Urothelium cell line (cell line): ENCODE data around the gene HIBCH.
A peak's percentile ranks its signal among the peaks of the same experiment; 100 is the strongest.
"Not testable (repeated sequence)": the region's sequence is repeated elsewhere in the genome, so short reads cannot be mapped to it uniquely, and the experiment has no call there.

Experiments
- DNase-seq: peaks from one replicate; pipeline ENCODE4 v3.0.0; 2011; ENCODE audit warnings: low spot score, mixed read lengths
- FAIRE-seq: peaks from 2 replicates; lab custom pipeline; 2011; peaks lifted over from hg19 to GRCh38; lab: Jason Lieb, UNC

HIBCH gene

DNA sequence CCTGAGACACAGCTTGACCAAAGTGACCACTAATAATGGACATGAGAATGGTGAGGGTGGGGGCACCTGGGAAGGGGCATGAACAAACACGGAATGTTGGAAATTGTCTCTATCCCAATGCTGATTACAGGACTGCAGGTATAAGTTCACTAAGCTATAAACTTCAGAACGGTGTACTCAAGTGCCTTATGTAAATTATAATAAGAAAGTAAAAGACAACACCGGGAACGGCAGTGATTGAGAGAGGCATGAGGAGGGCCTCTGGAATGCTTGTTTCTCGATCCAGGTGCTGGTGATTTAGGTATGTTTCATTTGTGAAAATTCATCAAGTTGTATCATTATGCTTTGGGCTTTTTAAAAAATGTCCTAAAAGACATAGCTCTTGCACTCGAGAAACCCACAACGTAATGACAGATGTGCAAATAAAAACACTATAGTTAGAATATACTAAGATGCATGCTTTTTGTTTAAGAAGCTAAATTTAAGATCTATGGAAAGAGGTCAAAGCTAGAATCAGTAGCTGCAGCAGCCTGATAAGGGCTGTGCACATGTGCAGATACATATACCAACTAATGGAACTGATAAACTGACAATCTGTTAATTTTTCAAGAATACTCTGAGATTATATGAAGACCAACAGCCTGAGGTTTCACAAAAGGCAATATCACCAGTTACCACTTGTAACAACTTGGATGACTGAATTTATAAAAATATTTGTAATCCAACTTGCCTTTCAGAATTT is 7.6 kb downstream of the HIBCH start:
- DNase-seq (no peak), FAIRE-seq (no peak)

DNA sequence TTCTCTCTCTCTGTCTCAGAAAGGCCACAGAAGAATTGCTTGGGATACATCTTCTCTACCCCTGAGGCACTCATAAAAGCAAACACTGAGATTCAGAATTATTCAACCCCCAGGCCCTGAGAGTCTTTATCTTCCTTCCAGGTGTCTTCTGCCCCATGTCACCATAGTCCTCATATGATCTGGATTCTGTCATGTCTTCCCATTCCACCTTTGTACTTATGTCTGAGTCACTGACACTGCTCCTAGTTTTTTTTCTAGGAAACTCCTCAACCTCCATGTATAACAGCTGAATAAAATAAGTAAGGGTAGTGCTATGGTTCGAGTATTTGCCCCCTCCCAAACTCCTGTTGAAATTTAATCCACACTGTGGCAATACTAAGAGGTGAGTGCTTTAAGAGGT is 11.6 kb downstream of the HIBCH start:
- no peak for FAIRE-seq

DNA sequence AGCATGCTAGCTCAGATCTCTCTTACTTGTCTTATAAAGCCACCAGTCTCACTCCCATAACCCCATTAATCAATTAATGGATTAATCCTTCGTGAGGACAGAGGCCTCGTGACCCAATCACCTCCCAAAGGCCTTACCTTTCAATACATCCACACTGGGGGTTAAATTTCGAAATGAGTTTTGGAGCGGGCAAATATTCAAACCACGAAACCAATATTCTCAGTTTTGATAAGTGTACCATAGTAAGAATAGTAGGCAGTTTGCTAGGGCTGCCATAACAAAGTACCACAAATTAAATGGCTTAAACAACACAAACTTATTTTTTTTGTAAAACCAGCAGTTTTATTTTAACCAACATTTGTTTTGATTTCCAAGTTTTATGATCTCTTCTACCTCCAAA is 15.2 kb downstream of the HIBCH start:
- FAIRE-seq (no peak), DNase-seq (no peak)

More for the DNA sequence above, 11.6 kb downstream of the HIBCH start:
- no peak for DNase-seq

DNA sequence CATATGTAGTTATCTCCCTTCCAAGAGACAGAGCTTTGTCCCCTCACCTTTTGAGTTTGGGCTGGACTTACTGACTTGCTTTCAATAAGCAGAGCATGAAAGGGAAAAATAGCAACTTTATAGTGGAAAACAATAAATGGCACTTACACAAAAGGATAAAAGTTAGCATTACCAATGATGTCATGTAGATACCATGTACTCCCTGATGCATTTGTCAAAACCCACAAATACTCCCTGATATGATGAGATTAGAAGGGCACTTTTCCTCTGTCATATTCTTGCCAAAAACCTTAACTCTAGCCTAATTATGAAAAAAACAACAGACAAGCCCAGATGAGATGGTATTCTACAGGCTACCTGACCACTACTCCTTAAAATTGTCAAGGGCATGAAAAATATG is 16.0 kb downstream of the HIBCH start:
- DNase-seq = no peak
- FAIRE-seq = no peak

DNA sequence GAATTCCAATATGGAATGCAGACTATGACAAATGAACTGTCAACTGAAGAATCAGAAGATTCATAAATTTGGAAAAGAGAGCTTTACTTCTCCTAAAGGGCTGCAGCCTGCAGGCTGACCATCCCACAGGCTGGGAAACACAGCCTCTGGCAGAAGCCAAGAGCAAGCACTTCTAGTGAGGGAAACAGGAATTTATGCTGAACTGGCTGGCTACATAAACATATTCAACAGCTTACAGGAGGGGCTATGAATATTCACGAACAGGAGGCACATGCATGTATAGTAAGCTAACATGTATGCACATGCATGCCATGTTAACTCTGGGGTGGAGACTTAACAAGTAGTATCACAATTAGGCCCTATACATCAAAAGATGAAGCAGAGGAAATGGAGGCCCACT is 17.6 kb downstream of the HIBCH start:
- DNase-seq (no peak), FAIRE-seq (no peak)

DNA sequence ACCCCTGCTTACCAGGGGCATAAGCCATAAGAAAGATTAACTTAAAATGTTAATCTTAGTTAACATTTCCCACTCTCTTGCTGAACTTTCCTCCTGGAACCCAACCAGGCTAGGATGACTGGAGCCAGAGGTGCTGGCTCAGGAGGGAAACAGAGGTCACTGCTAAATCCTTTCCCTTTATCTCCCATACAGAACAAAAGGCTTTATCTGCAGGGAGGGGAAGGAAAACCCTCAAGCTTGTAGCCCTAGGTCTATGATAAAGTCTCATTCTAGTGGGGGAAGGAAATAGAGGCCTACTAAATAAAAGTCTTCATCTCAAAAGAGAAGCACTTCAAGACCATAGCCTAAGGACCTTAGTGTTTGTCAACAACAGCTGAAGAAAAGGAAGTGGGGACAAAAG is 18.6 kb downstream of the HIBCH start:
- no peak for FAIRE-seq
- DNase-seq = no peak

DNA sequence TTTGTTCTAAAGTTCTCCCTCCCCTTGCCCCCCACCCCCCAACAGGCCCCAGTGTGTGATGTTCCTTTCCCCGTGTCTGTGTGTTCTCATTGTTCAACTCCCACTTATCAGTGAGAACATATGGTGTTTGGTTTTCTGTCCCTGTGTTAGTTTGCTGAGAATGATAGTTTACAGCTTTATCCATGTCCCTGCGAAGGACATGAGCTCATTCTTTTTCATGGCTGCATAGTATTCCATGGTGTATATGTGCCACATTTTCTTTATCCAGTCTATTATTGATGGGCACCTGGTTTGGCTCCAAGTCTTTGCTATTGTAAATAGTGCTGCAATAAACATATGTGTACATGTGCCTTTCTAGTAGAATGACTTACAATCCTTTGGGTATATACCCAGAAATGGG is 21.7 kb downstream of the HIBCH start:
- not testable (repeated sequence) for FAIRE-seq, DNase-seq

DNA sequence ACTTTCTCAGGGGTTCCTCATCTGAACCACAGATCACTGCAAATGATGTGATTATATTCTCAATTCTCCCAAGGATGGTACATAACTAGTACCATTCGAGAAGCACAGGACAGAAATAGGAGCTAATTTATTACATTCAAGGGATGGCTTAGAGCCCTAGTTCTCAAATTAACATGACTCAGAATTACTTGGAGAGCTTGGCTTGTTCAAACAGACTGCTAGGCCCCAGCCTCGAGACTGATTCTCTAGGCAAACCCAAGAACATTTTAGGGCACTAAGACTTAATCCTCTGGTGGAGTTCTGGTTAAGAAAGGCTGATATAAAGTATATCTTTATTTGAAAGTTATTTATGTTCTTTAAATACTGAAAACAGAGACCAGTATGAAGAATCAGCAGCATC is 35.8 kb downstream of the HIBCH start:
- DNase-seq (no peak), FAIRE-seq (no peak)

DNA sequence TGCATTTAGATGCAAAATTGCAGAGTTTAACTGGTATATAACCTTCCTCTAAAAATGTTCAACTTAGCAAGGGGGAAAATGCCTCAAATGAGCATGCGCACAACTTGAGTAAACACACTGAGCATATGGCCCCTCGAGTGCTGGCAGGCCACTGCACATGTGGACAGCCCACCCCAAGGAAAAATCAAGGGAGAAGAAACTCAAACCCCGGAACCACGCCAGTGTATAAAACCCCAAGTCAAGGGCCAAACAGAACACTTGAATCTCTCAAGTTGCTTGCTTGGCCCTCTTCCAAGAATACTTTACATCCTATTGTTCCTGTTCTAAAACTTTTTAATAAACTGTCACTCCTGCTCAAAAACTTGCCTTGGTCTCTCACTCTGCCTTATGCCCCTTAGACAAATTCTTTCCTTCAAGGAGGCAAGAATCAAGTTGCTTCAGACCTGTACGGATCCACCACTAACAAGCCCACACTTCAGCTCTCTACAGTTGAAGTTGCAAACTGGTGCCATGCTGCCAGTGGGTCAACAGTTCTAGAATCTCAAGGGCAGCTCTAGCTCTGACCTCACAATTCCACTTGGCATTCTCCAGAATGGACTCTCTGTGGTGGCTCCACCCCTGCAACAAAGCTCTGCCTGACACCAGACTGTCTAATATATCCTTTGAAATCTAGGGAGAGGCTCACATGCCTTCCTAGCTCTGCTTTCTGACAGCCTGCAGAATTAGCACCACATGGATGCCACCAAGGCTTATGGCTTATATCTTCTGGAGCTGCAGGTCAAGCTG is 38.9 kb downstream of the HIBCH start:
- FAIRE-seq (no peak), DNase-seq (no peak)

DNA sequence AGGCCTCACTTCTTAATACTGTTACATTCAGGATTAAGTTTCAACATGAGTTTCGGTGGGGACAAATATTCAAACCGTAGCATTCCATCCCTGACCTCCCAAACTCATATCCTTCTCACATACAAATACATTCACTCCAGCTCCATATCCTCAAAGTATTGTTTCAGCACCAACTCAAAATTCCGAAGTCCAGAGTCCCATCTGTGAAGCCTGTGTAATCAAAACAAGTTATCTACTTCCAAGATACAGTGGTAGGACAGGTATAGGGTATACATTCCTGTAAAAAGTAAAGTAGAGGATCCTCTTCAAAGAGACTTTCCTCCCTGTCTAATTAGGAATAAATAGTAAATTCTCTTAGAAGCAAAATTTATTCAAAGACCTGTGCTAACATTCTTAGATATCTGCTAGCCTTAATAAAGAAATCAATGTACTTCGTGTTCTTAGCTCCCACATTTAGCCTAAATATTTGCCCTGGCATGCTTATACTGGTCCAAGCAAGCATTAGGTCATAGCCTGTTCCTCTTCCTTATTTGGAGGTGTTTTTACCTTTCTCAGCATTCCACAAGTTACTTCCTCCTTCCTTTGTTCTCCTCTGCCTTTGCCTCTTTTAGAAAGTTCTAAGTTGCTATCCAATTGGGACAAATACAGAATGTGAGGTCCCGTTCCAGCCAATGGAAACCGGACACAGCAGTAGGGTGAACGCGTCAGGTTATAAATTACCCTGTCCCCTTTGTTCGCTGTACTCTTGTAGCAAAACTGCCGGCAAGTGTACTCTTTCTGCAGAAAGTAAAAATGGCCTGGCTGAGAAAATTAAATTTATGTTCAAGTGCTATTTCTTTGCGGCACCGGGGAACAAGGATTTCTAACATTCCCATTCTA is 40.1 kb downstream of the HIBCH start:
- DNase-seq, FAIRE-seq: not testable (repeated sequence)

DNA sequence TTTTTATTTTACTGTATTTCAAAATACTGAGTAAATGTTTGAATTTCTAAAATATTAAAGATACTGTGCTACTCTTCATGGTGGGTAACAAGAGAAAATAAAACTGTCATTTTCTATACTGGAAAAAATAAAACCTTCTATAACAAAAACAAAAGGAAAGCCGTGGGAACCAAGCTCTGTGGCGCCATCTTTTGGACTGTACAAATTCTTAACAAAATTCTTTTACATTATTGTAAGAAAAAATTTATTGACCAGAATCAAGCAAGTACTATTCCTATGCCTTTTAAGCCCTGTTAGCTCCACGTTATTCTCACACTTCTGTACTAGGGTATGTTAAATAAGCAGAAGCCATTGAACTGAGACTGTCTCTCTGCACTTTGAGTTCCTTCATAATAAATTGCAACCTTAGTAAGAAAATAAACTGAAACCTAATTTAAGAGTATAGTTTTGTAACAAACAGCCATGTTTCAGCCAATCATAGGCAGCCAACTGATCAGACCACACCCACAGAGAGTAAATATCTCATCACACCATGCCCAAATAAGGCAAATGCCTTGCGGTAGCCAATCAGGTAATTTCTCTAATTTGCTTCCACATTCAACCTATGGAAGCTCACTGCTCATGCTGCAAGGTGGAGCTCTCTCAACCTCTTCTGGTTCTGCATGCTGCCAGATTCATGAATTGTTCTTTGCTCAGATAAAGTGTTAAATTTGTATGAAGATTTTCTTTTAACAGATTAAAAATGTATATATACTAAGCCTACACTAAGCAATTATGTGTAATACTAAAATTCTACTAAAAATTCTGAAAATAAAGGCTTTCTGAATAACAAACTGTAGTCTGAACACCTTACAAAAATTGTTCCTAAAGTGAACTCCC is 42.2 kb downstream of the HIBCH start:
- no peak for DNase-seq
- no peak for FAIRE-seq

DNA sequence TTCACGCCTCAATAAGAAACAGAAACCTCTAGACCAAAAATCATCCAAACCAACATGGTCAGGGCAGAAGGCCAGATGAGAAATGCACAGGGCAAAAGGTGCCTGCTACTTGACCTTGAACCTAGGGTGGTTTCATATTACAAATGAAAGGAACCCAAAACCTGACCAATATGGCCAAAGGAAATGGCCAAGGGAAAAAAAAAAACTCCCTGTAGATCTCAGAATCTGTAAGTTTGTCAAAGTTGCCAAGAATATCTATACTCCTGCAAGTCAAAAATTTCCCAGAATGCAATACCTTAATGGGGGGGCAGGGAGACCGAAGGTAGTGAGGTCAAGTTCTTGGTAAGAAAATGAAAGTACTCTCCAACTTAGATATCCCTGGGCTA is 47.2 kb downstream of the HIBCH start:
- FAIRE-seq (no peak), DNase-seq (no peak)

DNA sequence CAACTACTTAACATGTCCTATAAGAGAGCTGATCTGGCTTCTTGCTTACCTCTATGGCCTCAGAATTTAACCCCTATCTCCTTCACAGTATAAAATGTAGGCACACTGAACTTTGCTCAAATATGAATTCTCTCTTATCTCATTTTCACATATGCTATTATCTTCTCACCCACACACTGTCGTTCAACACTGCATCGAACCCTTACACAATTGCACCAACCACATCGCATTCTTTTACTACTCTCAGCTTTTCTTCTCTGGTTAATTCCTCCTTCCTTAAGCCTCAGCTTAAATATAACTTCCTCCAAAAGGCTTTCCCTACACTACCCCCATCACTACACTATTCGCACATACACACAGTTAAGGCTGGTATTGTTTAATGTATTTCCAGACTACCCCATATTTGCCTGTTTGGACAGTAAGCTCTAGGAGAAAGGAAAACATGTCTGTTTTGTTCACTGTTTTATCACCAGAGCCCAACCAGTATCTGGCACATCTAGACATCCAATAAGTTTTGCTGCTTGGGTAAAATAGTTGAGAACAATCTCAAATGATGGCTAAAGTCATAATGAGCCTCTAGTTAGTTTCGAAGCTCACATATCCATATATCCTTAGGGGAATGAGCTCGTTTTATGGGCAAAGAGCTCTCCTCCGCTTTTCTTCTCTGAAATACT is 47.7 kb downstream of the HIBCH start:
- DNase-seq (no peak), FAIRE-seq (no peak)

DNA sequence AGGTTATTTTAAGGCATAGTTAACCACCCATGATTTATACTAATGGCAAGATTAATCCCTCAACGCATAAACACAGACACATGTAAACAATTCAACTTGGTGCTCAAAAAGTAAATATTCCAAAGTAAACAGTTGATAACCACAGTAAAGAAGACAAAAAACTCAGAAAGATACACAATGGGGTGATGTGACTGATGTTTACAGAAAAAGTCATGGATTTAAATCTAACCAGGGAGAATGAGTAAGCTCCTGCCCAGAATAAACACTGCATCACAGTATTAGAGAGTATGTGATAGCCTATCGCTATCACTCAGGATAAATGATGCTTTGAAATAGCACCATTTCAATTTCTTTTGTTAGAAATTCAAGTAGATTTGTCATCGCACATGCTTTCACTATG is 49.3 kb downstream of the HIBCH start:
- FAIRE-seq = no peak

DNA sequence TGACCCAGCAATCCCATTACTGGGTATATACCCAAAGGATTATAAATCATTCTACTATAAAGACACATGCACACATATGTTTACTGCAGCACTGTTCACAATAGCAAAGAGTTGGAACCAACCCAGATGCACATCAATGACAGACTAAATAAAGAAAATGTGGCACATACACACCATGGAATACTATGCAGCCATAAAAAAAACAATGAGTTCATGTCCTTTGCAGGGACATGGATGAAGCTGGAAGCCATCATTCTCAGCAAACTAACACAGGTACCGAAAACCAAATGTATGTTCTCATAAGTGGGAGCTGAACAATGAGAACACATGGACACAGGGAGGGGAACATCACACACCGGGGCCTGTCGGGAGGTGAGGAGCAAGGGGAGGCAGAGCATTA is 49.9 kb downstream of the HIBCH start:
- not testable (repeated sequence) for FAIRE-seq, DNase-seq

More for the DNA sequence above, 49.3 kb downstream of the HIBCH start:
- no peak for DNase-seq

DNA sequence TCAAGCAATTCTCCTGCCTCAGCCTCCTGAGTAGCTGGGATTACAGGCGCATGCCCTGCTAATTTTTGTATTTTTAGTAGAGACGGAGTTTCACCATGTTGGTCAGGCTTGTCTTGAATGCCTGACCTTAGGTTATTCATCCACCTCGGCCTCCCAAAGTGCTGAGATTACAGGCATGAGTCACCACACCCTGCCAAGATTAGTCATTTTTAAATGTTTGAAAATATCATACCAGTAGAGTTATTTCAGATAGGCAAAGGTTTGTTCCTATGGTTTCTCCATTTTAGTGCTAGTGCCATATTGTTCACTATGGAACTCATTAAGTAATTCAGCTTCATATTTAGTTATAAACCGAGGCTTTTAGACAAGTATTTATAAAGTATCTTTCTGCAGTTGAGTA is 52.3 kb downstream of the HIBCH start:
- FAIRE-seq (no peak), DNase-seq (peak; percentile 8)

DNA sequence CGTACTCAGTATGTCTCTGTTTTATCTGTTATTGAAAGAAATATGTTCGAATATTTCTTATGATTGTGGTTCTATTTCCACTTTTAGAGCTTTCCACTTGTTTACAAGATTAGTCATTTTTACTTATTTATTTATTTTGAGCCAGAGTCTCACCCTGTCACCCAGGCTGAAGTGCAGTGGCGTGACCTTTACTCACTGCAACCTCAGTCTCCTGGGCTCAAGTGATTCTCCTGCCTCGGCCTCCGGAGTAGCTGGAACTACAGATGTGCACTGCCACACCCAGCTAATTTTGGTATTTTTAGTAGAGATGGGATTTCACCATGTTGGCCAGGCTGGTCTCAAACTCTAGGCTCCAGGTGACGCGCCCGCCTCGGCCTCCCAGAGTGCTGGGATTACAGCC is 53.3 kb downstream of the HIBCH start:
- FAIRE-seq = no peak

DNA sequence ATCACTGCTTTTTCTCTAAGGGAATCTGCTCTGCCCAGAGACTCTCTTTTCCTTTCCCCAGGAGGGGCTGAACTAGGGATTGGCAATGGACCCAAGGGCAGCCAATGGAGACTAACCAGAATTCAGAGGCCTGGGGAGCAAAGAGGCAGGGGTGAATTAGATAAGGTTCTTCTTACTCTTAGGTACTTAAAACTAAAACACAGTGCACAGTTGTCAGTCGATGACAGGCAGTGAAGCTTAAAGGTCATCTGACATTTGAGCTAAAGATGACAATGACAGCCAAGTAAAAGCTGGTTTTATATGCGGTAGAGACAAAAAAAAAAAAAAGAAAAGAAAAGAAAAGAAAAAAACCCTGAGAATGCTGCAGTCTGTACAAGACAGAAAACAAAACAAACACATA is 57.8 kb downstream of the HIBCH start:
- no peak for DNase-seq
- no peak for FAIRE-seq

More for the DNA sequence above, 53.3 kb downstream of the HIBCH start:
- DNase-seq = no peak

DNA sequence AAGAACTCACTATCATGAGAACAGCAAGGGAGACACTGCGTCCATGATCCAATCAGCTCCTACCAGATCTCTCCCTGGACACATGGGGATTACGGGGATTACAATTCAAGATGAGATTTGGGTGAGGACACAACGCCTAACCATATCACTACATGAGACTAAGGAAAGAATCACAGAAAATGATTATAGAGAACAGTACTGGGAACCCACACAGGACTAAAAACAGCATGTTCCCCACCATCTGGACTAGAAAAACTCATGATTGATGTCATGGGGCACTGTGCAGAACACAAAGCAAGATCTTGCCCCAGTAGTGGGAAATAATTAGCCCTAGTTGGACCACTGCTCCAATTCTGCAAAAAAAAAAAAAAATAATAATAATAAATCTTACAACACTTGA is 63.5 kb downstream of the HIBCH start:
- FAIRE-seq = no peak
- no peak for DNase-seq

DNA sequence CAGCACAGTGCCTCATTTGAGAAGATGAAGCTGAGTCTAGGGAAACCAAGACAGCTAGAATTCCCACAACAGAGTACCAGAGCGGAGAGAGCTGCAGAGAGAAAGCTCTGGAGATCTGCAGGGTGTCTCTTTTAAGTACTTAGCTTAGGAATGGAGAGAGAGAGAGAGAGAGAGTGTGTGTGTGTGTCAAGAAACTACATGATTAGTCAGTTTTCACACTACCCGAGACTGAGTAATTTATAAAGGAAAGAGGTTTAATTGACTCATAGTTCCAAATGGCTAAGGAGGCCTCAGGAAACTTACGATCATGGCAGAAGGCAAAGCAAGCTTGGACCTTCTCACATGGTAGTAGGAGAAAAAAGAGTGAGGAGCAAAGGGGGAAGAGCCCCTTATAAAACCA is 64.0 kb downstream of the HIBCH start:
- DNase-seq = no peak
- FAIRE-seq = no peak
